Left renal pelvis (tissue), 4 donors: Measurements from ENCODE around the gene ALAS1. TPM values are rescaled to one million over a fixed set of nuclear protein-coding genes. Genes with fewer than 3 reads are reported as not detected.
"Not testable (repeated sequence)": the region's sequence is repeated elsewhere in the genome, so short reads cannot be mapped to it uniquely, and the experiment has no call there.

Source experiments
- DNase-seq, 4 donors: peaks; one replicate each; pipeline ENCODE4 v3.0.0-alpha.2; 2013; ENCODE audit warnings: low read depth in 4 of 4, low spot score in 3 of 4
- polyA plus RNA-seq, 4 donors: library from polyadenylated mRNA; unstranded; fragments of 120-200 nt; gene quantifications; one replicate each; pipeline ENCODE4 v1.2.1, GENCODE V29; 2013; ENCODE audit not compliant: insufficient read length in 4 of 4

Gene ALAS1
- polyA plus RNA-seq, 4 donors: 28.8 to 50.7 (median 47.9) TPM

DNA sequence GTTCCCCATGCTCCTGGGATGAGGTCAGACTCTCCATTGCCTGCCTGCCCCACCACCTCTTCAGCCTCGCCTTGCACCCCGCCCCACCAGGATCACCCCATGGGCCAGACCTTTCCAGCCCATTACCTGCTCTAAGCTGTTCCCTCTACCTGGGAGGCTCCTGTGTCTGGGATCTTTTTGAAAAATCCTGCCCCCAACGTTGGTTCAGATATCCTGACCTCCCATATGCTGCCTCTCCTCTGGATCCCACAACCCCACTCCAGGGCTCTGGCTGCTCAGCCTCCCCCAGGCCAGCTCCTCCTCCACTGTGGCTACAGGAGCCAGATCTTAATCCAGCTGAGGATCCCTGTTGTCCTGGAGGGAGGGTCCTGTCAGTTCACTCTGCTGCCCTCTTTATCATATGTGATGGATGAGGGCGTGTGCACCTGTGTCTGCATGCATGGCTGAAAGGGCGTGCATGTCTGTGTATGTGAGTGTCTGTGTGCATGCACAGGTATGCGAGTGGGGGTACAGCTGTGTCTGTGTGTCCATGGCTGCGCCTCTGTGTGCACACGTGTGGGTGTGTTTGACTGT is 21.7 kb upstream of the ALAS1 start:
- no peak for DNase-seq

DNA sequence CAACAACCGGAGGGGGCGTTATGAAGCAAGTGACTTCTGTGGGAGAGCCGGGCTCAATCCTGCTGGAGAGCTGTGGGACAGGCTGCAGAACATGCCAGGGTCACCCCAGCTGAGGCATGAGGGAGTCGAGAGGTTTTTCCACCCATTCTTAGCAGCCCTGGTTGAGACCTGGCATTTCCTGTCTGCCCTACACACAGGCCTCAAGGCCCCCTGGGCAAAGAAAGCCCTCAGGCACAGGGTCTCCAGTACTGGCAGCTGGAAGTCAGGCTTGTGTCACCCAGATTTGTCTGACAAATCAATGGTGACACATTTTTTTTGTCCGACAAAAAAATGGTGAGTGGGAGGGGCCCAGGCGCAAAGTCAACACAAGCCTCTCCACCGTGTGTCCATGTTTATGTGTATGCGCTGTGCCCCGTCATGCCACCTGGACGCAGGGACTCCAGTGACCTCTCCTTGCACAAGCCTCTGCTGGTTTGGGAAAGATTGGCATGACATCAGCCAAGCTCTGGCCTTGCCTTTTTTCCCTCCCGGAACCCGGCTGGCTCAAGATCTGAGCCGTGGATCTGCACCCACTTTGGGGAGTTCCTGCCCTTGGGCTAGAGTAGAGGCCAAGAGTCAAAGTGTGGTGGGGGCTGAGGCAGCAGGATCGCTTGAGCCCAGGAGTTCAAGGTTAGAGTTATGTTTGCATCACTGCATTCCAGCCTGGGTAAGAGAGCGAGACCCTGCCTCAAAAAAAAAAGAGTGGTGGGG is 20.8 kb upstream of the ALAS1 start:
- DNase-seq: no peak

GRCh38 chr3:52177701-52178042 is 20.3 kb upstream of the ALAS1 start:
- no peak for DNase-seq

DNA sequence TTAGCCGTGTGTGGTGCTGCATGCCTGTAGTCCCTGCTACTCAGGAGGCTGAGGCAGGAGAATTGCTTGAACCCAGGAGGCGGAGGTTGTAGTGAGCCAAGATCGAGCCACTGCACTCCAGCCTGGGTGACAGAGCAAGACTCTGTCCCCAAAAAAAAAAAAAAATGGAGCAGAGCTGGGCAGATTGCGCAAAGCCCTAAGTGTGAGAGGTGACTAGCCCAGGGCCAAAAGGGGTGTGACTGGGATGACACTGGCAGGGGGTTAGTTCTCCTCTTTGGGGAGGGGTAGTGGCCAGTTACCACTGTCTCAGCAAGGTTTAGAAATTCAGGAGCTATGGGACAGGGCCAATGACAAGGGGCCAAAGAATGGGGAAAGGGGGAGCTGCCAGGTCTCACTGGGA is 19.8 kb upstream of the ALAS1 start:
- not testable (repeated sequence) for DNase-seq

DNA sequence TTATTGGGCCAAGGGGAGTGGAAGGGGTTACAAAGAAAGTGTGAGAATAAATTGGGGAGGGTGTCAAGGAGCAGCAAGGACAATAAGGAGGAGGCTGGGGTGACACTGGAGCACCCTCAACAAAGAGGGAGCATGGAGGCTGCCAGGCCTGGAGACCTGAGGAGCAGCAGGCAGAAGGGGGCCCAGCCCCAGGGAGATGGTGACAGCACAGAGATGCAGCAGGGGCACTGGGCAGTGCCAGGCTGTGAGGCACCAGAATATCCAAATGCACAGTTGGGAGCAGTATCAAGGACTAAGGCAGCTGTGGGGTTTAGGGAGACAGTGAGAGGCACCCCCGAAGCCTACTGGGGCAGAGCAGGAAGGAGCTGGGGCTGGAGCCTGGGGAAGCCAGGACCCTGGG is 19.4 kb upstream of the ALAS1 start:
- no peak for DNase-seq

DNA sequence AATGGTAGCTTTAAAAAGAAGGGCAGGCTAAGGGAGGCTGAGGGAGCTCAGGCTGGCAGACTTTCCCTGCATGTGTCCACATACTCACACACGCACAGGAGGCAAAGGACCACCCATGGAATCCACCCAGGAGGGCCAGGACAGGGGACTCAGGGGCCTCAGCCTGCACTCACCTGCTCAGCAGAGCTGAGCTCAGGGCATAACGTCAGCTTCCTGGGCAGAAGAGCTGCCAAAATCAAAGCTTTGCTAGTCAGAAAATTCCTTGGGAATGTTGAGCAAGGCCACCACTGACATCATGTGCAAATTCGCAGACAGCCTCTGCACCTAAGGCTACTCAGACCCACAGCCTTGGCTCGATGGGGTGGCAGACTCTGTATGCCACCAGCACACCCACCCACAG is 16.4 kb upstream of the ALAS1 start:
- DNase-seq: no peak

DNA sequence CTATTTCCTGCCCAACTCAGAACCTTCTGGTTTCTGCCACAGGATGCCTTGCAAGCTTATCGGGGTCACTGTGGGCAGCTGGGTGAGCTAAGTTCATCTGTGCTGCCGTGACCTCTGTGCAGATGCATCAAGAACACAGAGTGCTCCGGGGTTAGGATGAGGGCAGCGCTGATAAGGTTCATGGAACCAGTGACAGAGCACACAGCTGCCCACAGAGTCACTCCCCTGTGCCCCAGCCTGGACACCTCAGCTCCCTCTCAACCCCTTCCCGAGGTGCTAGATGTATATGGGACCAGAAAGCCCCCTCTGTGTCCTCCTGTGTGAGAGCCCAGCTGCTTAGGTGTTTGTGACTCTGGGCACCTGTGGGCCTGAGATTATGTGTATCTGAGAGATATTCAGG is 15.8 kb upstream of the ALAS1 start:
- no peak for DNase-seq

DNA sequence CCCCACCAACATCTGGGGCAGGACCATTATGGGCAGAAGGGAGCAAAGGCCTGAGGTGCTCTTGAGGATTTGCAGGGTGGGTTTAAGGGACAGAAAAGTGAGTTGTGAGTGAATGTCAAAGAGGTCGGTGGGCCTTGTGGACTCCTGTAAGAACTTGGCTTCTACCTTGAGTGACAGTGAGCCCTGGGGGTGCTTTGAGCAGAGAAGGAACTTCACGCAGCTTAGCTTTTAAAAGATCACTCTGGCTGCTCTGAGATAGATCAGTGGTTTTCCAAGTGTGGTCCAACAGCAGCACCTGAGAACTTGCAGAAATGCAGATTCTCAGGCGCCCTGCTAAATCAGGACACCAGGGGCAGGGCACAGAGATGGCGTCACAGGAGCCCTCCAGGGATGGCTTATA is 15.3 kb upstream of the ALAS1 start:
- DNase-seq: no peak

DNA sequence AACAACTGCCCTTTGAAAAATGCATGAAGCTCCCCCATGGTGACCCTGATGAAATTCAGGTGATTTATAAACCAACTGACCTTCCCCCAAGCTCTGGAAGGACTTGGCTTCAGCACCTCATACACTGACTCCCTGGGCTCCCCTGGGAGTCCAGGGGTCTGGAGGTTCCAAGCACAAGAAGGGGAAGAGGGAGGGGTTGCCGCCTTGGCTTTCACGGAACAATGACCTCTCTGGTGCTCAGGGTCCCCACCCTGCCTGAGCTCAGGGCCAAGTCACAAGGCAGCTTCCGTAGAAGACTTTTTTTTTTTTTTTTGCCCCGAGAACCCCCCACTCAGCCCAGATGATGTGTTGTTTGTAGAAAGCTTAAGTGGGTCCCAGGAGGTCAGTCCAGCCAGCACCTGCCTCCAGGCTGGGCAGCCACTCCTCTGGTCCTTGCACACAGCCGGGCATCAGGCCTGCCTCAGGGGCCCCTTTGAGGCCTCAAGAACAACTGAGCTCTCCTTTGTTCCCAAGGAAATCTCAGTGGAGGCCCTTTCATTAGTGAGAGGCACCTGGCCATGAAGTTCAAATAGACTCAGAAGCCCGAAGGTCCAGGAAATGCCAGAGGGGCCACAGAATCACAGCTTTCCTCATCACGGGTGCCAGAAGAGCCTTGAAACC is 14.0 kb upstream of the ALAS1 start:
- no peak for DNase-seq

DNA sequence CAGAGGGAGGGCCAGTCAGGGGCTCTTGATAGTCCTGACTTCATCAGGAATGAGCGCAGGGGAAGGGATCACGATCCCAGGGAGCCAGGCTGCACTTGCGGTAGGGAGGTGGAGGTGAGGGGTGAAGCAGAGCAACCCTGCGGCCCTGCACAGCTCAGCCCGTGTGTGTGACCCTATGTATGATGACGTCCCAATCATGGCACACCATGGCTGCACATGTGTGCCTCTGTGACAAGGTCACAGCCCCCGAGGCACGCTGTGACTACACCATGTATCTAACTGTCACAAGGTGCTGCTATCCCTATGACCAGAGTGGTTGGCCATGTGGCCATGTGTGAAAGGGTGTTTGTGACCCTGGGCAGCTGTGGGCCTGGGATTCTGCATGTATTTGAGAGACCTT is 13.3 kb upstream of the ALAS1 start:
- DNase-seq: no peak

DNA sequence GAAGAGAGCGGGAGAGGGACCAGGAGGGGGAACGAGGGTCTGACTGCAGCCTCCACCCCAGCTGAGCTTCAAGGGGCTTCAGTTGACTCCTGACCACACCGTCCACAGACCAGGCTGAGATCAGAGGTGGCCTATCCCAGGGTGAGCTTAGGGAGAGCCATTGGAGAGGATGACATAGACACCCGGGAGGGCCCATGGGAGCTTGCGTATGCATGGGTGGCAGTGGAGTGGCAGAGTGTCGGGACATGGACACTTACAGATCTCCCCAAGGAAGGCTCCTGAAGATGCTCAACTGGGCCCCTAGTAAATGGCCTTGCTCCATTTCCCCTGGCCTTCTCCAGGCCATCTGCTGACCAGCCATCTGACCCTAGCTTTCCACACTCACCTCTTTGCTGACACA is 12.6 kb upstream of the ALAS1 start:
- no peak for DNase-seq

DNA sequence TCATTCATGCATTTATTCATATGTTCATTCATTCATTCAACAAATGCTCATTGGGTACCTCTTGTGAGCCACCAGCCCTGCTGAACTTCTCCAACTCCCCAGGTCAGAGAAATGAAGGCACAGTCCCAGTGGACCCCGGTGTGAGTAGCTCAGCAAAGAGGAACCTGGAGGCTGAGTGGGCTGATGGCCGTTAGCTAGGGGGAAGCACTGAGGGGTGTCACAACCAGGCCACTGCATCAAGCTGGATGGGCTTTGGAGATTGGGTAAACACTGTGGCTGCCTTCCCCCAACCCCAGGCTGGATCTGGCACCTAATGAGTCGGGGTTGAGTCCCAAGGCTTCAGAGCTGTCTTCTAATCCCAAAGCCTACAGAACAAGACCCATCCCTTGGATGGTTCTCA is 12.1 kb upstream of the ALAS1 start:
- DNase-seq: no peak

DNA sequence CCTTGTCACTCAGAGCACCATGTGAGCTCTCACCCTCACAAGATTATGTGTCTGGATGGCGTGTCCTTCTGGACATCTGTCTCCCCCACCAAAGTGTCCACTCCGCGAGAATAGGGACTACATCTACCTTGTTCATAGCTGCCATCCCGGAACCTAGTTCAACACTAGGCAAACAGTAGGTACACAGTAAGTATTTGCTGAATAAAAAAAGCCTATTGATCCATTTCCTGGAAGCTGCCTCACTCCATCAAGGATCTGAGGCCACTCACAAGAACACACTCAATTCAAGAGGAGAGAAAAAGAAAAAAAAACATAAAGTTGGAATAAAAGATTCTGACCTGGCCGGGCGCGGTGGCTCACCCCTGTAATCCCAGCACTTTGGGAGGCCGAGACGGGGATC is 11.2 kb upstream of the ALAS1 start:
- no peak for DNase-seq

DNA sequence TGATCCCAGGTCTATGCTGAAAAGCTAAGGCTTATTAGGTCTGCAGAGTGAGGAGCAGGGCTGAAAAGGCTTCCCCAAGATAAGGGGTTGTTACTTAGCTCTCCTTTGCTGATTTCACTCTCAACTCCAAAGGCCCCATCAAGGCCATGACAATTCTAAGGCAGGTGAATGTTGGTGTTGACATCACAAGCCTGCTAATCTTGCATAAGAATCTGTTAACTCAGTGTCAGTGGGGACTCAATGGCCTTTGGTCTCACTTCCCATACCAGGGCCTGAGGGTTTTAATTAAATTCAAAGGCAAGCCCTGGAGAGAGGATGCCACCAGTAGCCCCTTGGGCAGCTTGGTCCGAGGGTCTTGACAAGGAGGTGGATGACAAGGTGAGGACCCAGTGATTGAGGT is 9.4 kb upstream of the ALAS1 start:
- no peak for DNase-seq

DNA sequence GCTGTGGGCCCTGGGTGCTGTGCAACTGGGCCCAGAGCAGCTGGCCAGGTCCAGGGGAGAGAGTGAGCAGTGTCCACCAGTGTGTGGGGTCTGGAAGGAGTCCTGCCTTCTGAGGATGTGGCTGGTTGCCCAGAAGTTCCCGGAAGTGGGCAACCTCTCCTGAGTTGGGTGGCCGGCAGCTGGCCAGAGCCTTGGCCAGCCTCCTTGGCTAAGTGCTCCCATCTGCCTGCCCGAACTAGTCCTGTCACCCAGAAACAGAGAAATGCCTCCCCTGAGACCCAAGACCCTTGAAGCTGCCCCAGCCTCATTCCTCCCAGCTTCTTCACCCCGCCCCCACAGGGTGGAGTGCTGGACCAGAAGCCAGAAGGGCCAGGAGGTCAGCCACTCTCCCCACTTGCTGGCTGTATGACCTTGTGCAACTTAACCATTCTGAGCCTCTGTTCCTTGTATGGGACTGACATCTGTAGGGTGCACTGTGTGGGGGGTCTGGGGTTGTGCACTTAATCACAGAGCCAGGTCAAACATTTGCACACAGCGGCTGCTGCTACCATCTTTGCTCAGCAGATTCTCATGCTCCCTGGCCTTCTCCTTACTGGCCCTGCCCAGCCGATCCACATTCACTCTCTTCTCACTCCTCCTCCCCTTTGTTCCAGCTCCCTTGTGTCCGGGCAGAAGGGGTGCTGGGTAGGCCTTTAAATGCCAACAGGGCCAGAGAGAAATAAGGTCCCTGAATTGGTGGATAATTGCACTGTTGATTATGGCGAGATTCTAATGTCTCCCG is 7.5 kb upstream of the ALAS1 start:
- DNase-seq: no peak

GRCh38 chr3:52191663-52192062 is 6.3 kb upstream of the ALAS1 start:
- no peak for DNase-seq

DNA sequence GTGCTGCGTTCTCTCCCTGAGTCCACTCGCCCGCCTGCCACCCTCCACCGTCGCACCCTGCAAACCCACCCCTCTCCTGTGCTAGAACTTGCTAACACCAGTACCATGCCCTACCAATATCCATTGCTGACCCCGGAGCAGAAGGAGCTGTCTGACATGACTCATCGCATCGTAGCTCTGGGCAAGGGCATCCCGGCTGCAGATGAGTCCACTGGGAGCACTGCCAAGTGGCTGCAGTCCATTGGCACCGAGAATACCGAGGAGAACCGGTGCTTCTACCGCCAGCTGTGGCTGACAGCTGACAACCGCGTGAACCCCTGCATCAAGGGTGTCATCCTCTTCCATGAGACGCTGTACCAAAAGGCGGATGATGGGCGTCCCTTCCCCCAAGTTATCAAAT is 4.9 kb upstream of the ALAS1 start:
- no peak for DNase-seq

- peak in 2 of 4 donors; percentile 39 to 50 for DNase-seq
Measured at GRCh38 chr3:52194485-52195290, 3.3 kb upstream of the ALAS1 start.

GRCh38 chr3:52195291-52195597 is 2.7 kb upstream of the ALAS1 start:
- no peak for DNase-seq

GRCh38 chr3:52195823-52196331 is 2.1 kb upstream of the ALAS1 start:
- DNase-seq: no peak

DNA sequence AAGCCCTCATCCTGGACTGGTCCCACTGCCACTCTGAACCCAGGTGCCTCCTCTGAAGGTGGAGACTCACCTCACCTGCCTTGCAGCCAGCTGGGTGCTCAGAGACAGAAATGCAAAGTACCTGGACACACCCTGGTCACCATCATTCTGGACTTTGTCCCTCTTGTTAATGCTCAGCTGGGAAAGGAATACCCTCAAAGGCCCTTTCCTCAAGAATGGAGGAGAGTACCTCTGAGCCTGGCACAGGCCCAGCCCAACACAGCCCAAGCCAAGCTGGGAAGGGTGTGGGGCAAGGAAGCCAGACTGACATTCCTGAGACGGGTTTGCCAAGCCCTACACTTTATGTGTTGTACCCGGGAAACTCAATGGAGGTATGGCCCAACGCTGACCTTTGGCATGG is 983 bp upstream of the ALAS1 start:
- DNase-seq: no peak
